GM18873 (cell line): ENCODE measurements around the gene RBBP7.
"Not testable (repeated sequence)": the region's sequence is repeated elsewhere in the genome, so short reads cannot be mapped to it uniquely, and the experiment has no call there.

Experiments
- ATAC-seq: cut with Tn5 transposase; IDR thresholded peaks from one replicate; pipeline ENCODE4 v1.9.1; 2021; ENCODE audit warnings: mild to moderate bottlenecking, moderate library complexity, moderate number of reproducible peaks; ENCODE audit not compliant: unreplicated experiment, low FRiP score

Gene RBBP7

GRCh38 chrX:16868920-16869319, 1.2 kb downstream of the RBBP7 start:
- no peak for ATAC-seq

- ATAC-seq, result no peak
Observed at GRCh38 chrX:16867947-16868346, 2.2 kb downstream of the RBBP7 start.

- ATAC-seq, result no peak
Observed at GRCh38 chrX:16862829-16863228, 7.3 kb downstream of the RBBP7 start.

GRCh38 chrX:16856744-16857143, 13.4 kb downstream of the RBBP7 start:
- no peak for ATAC-seq

- not testable (repeated sequence) for ATAC-seq
Observed at GRCh38 chrX:16856076-16856404, 14.1 kb downstream of the RBBP7 start.

- ATAC-seq, result no peak
Observed at GRCh38 chrX:16855363-16856075, 14.6 kb downstream of the RBBP7 start.

GRCh38 chrX:16853537-16853936, 16.6 kb downstream of the RBBP7 start:
- no peak for ATAC-seq

GRCh38 chrX:16852617-16853179, 17.5 kb downstream of the RBBP7 start:
- no peak for ATAC-seq

GRCh38 chrX:16851827-16852226, 18.3 kb downstream of the RBBP7 start:
- ATAC-seq, result no peak

GRCh38 chrX:16851421-16851820, 18.7 kb downstream of the RBBP7 start:
- no peak for ATAC-seq

GRCh38 chrX:16848541-16848940, 21.6 kb downstream of the RBBP7 start:
- ATAC-seq, result no peak

GRCh38 chrX:16845686-16846085, 24.5 kb downstream of the RBBP7 start:
- ATAC-seq, result no peak

- no peak for ATAC-seq
Observed at GRCh38 chrX:16843208-16843909, 26.8 kb downstream of the RBBP7 start.

GRCh38 chrX:16842684-16843083, 27.5 kb downstream of the RBBP7 start:
- no peak for ATAC-seq

- no peak for ATAC-seq
Observed at GRCh38 chrX:16839852-16840460, 30.2 kb downstream of the RBBP7 start.

GRCh38 chrX:16839219-16839851, 30.8 kb downstream of the RBBP7 start:
- ATAC-seq, result no peak

- no peak for ATAC-seq
Observed at GRCh38 chrX:16838202-16839066, 31.7 kb downstream of the RBBP7 start.

GRCh38 chrX:16836371-16836770, 33.8 kb downstream of the RBBP7 start:
- no peak for ATAC-seq

GRCh38 chrX:16834806-16835205, 35.4 kb downstream of the RBBP7 start:
- no peak for ATAC-seq

- ATAC-seq, result no peak
Observed at GRCh38 chrX:16832301-16832700, 37.9 kb downstream of the RBBP7 start.
